ENCODE data around the gene TMEM147. TPM values are rescaled to one million over a fixed set of nuclear protein-coding genes. Genes with fewer than 3 reads are reported as not detected.
A peak's percentile ranks its signal among the peaks of the same experiment; 100 is the strongest.

TMEM147 gene
- total RNA-seq, 1 experiment from 2014 or later, result 83.5 TPM

- Histone ChIP-seq H3K4me1 (replicated peaks) (peaks cover 13% of the 10 kb centered on the region), H3K4me3 (peak overlapping the region; percentile 64), H3K27ac (no peak overlapping the region), H3K36me3 (peaks cover 23% of the 10 kb centered on the region), H3K9me3 (replicated peaks) (no peaks in the 10 kb centered on the region), H3K27me3 (replicated peaks) (no peaks in the 10 kb centered on the region)
- DNase-seq (ENCODE audit: low read depth in 1 of 2, low spot score in 2 of 2), result no peak
Observed at GRCh38 chr19:35544110-35544802, 1.2 kb upstream of the TMEM147 start.

- DNase-seq (ENCODE audit: low read depth in 1 of 2, low spot score in 2 of 2), result no peak
Observed at GRCh38 chr19:35545855-35546381, 492 bp downstream of the TMEM147 start.

GRCh38 chr19:35546532-35546931 is 1.1 kb downstream of the TMEM147 start:
- Histone ChIP-seq H3K9me3 (replicated peaks) (no peaks in the 10 kb centered on the region), H3K36me3 (peaks cover 27% of the 10 kb centered on the region), H3K27ac (no peak overlapping the region), H3K27me3 (replicated peaks) (no peaks in the 10 kb centered on the region), H3K4me1 (replicated peaks) (peaks cover 13% of the 10 kb centered on the region), H3K4me3 (peak overlapping the region; percentile 64)
- DNase-seq (ENCODE audit: low read depth in 1 of 2, low spot score in 2 of 2), result no peak

More at GRCh38 chr19:35545855-35546381, 492 bp downstream of the TMEM147 start:
- H3K27me3 ChIP-seq (replicated peaks), result no peaks in the 10 kb centered on the region
- H3K36me3 ChIP-seq, result peaks cover 27% of the 10 kb centered on the region
- no peaks in the 10 kb centered on the region for H3K9me3 ChIP-seq (replicated peaks)
- peak overlapping the region; percentile 64 for H3K4me3 ChIP-seq
- H3K4me1 ChIP-seq (replicated peaks), result peaks cover 13% of the 10 kb centered on the region
- peak overlapping the region; percentile 61 for H3K27ac ChIP-seq

- Histone ChIP-seq H3K27me3 (replicated peaks) (no peaks in the 10 kb centered on the region; the same call in 1 of the 2 replicates), H3K4me3 (no peak overlapping the region), H3K27ac (no peak overlapping the region), H3K4me1 (replicated peaks) (peaks cover 12% of the 10 kb centered on the region), H3K9me3 (replicated peaks) (no peaks in the 10 kb centered on the region), H3K36me3 (peaks cover 18% of the 10 kb centered on the region)
- DNase-seq (ENCODE audit: low read depth in 1 of 2, low spot score in 2 of 2), result peak; percentile 37 to 60
Observed at GRCh38 chr19:35549174-35549788, 3.9 kb downstream of the TMEM147 start.

GRCh38 chr19:35549879-35550523 is 4.6 kb downstream of the TMEM147 start:
- Histone ChIP-seq H3K4me3 (no peak overlapping the region), H3K9me3 (replicated peaks) (no peaks in the 10 kb centered on the region), H3K4me1 (replicated peaks) (peaks cover 7% of the 10 kb centered on the region), H3K27me3 (replicated peaks) (no peaks in the 10 kb centered on the region; the same call in 1 of the 2 replicates), H3K36me3 (peaks cover 18% of the 10 kb centered on the region), H3K27ac (no peak overlapping the region)
- no peak for DNase-seq (ENCODE audit: low read depth in 1 of 2, low spot score in 2 of 2)

- no peak overlapping the region for H3K27ac ChIP-seq
- no peak for DNase-seq (ENCODE audit: low read depth in 1 of 2, low spot score in 2 of 2)
- no peak overlapping the region for H3K4me3 ChIP-seq
- H3K36me3 ChIP-seq, result peaks cover 14% of the 10 kb centered on the region
- peaks cover 4% of the 10 kb centered on the region for H3K4me1 ChIP-seq (replicated peaks)
- H3K9me3 ChIP-seq (replicated peaks), result no peaks in the 10 kb centered on the region
- no peaks in the 10 kb centered on the region; the same call in none of the 2 replicates for H3K27me3 ChIP-seq (replicated peaks)
Observed at GRCh38 chr19:35551091-35551810, 5.8 kb downstream of the TMEM147 start.

GRCh38 chr19:35552534-35553384 is 7.3 kb downstream of the TMEM147 start:
- no peaks in the 10 kb centered on the region for H3K4me1 ChIP-seq (replicated peaks)
- no peak for DNase-seq (ENCODE audit: low read depth in 1 of 2, low spot score in 2 of 2)
- no peaks in the 10 kb centered on the region for H3K9me3 ChIP-seq (replicated peaks)
- no peaks in the 10 kb centered on the region; the same call in none of the 2 replicates for H3K27me3 ChIP-seq (replicated peaks)
- peaks cover 4% of the 10 kb centered on the region for H3K36me3 ChIP-seq
- no peak overlapping the region for H3K27ac ChIP-seq
- H3K4me3 ChIP-seq, result no peak overlapping the region

- Histone ChIP-seq H3K4me1 (replicated peaks) (no peaks in the 10 kb centered on the region), H3K4me3 (no peak overlapping the region), H3K9me3 (replicated peaks) (no peaks in the 10 kb centered on the region), H3K27me3 (replicated peaks) (peaks cover 3% of the 10 kb centered on the region), H3K36me3 (peaks cover 4% of the 10 kb centered on the region), H3K27ac (no peak overlapping the region)
- DNase-seq (ENCODE audit: low read depth in 1 of 2, low spot score in 2 of 2), result no peak
Observed at GRCh38 chr19:35553385-35554000, 8.1 kb downstream of the TMEM147 start.

GRCh38 chr19:35554076-35554475 is 8.7 kb downstream of the TMEM147 start:
- peaks cover 3% of the 10 kb centered on the region for H3K27me3 ChIP-seq (replicated peaks)
- no peaks in the 10 kb centered on the region for H3K4me1 ChIP-seq (replicated peaks)
- H3K9me3 ChIP-seq (replicated peaks), result no peaks in the 10 kb centered on the region
- H3K4me3 ChIP-seq, result no peak overlapping the region
- H3K36me3 ChIP-seq, result peaks cover 4% of the 10 kb centered on the region
- no peak for DNase-seq (ENCODE audit: low read depth in 1 of 2, low spot score in 2 of 2)
- no peak overlapping the region for H3K27ac ChIP-seq

- DNase-seq (ENCODE audit: low read depth in 1 of 2, low spot score in 2 of 2), result peak in 1 of 2 experiments; percentile 13
- no peak overlapping the region for H3K27ac ChIP-seq
- peaks cover 3% of the 10 kb centered on the region for H3K27me3 ChIP-seq (replicated peaks)
- no peak overlapping the region for H3K4me3 ChIP-seq
- H3K36me3 ChIP-seq, result no peaks in the 10 kb centered on the region
- no peaks in the 10 kb centered on the region for H3K4me1 ChIP-seq (replicated peaks)
- H3K9me3 ChIP-seq (replicated peaks), result no peaks in the 10 kb centered on the region
Observed at GRCh38 chr19:35555301-35556005, 10.0 kb downstream of the TMEM147 start.

GRCh38 chr19:35556025-35556590 is 10.7 kb downstream of the TMEM147 start:
- H3K9me3 ChIP-seq (replicated peaks), result no peaks in the 10 kb centered on the region
- no peaks in the 10 kb centered on the region for H3K36me3 ChIP-seq
- H3K4me1 ChIP-seq (replicated peaks), result no peaks in the 10 kb centered on the region
- no peak overlapping the region for H3K4me3 ChIP-seq
- DNase-seq (ENCODE audit: low read depth in 1 of 2, low spot score in 2 of 2), result no peak
- peaks cover 3% of the 10 kb centered on the region for H3K27me3 ChIP-seq (replicated peaks)
- H3K27ac ChIP-seq, result no peak overlapping the region
